Body of pancreas (tissue), 4 donors: Measurements from ENCODE around the gene CENATAC.
A peak's percentile ranks its signal among the peaks of the same experiment; 100 is the strongest.

Experiments used
- POLR2A ChIP-seq, 3 donors: fragments of 450-650 bp; IDR thresholded peaks; one replicate each; pipeline ENCODE4 v1.6.1; 2016; ENCODE audit warnings: antibody characterized with exemption in 3 of 3, mild to moderate bottlenecking in 2 of 3
- TF ChIP-seq, protein P1 (sequence below), 7 experiments: fragments of 450-650 bp in 4 of 7; fragments of 200-600 bp in 3 of 7; sonication (generic) in 3 of 7; IDR thresholded peaks; one replicate each; pipeline ENCODE4 v1.5.1; 2016 to 2019; ENCODE audit warnings: antibody characterized with exemption in 7 of 7

DNA sequence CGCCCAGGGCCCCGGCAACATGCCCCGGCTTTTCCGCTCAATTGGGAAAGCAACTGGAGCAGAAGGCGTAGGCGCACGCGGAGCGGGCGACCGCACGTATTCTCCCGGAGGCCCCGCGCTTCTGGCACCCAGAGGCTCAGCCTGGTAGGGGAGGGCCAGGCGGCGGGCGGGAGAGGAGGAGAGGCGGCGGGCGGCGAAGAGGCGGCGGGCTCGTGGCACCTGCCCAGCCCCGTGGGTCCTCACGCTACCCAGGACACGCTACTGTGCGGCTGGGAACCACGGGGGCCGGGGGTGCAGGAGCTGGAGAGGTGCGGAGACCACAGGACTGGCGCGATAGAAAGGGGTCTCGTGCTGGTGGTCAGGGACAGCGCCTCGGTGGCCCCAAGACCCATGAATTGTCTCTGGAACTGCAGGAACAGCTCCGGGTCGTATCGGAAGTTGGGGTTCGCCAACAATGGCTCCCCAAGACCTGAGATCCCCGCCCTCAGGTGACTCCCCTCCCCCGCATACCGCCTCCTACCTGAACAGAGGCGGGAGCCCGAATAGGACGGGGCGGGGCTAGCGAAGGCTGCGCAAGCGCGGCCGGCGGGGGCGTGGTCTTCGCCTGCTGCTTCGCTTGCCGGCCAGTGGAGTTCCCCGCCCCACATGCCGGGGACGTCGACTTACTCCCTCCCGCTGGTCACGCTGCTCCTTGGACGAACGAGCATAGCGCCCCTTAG lies 32.5 kb downstream of the CENATAC start, which contains the start of gene SLC37A4:
- TF ChIP-seq, protein P1, sequence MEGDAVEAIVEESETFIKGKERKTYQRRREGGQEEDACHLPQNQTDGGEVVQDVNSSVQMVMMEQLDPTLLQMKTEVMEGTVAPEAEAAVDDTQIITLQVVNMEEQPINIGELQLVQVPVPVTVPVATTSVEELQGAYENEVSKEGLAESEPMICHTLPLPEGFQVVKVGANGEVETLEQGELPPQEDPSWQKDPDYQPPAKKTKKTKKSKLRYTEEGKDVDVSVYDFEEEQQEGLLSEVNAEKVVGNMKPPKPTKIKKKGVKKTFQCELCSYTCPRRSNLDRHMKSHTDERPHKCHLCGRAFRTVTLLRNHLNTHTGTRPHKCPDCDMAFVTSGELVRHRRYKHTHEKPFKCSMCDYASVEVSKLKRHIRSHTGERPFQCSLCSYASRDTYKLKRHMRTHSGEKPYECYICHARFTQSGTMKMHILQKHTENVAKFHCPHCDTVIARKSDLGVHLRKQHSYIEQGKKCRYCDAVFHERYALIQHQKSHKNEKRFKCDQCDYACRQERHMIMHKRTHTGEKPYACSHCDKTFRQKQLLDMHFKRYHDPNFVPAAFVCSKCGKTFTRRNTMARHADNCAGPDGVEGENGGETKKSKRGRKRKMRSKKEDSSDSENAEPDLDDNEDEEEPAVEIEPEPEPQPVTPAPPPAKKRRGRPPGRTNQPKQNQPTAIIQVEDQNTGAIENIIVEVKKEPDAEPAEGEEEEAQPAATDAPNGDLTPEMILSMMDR (IDR thresholded peaks at IDR 0.05) = peak in 5 of 7 experiments; percentile 84 to 99 (median 98)
- peak; percentile 24 to 83 (median 69) for TF ChIP-seq POLR2A (IDR thresholded peaks at IDR 0.05)
